Measurements from ENCODE around the gene GABARAPL1. TPM values are rescaled to one million over a fixed set of nuclear protein-coding genes. Genes with fewer than 3 reads are reported as not detected.

GABARAPL1 gene
- total RNA-seq, 1 experiment from 2014 or later: 24.1 TPM

GRCh38 chr12:10171973-10172728 is 40.5 kb upstream of the GABARAPL1 start, which contains the start of gene OLR1:
Gene OLR1 (minus strand): TSS chr12:10172132. CDS start chr12:10172077, 55 bp downstream.
- H3K27me3 ChIP-seq (ENCODE audit: control insufficient read depth, insufficient read depth, low read length): no peaks in the 10 kb centered on the region
- peak within 1 kb of the TSS; percentile 65; the same call in 1 of the 2 replicates for H3K27ac ChIP-seq (ENCODE audit: low read length)
- CTCF ChIA-PET: interaction anchor here (0.8 kb wide), 1 partner anchor 19 kb away, joined by 3 read pairs; no protein-coding TSS in a partner anchor
- TF ChIP-seq CTCF (IDR thresholded peaks at IDR 0.05) (no peak), TCF7L2 (IDR thresholded peaks at IDR 0.05; ENCODE audit: low read depth, low read length) (no peak), POLR2AphosphoS5 (IDR thresholded peaks at IDR 0.05; ENCODE audit: low read depth, low read length) (no peak), SIN3A (IDR thresholded peaks at IDR 0.05; ENCODE audit: borderline replicate concordance, insufficient read depth, low read depth, low read length) (no peak), REST (IDR thresholded peaks at IDR 0.05; ENCODE audit: insufficient read depth in 1 of 2, low read depth in 2 of 2, low read length in 1 of 2) (no peak)
- no peaks in the 10 kb centered on the region for H3K9me3 ChIP-seq (ENCODE audit: control insufficient read depth, insufficient read depth, low read depth, low read length)
- ATAC-seq (no peak), DNase-seq (ENCODE audit: low read depth, low spot score) (no peak)
- H3K36me3 ChIP-seq (ENCODE audit: control insufficient read depth, insufficient read depth, low read length): no peaks in the 10 kb centered on the region
- H3K4me3 ChIP-seq (ENCODE audit: low read depth in 2 of 2, low read length in 2 of 2): no peak within 1 kb of the TSS
- in situ Hi-C loops (cut with HindIII; ENCODE audit: low pct_unique_long_range_greater_than_20kb, low sequenced_read_pairs): no loop called here
- intact Hi-C loops (cut with micrococcal nuclease; ENCODE audit: unreplicated experiment): no loop called here
- POLR2A ChIA-PET: no interaction called here
- BruUV-seq (replicated peaks): no TSS peak
- peaks cover 10% of the 10 kb centered on the region for H3K4me1 ChIP-seq (ENCODE audit: control insufficient read depth, insufficient read depth, low read length)

- TF ChIP-seq CTCF (IDR thresholded peaks at IDR 0.05): no peak
- TF ChIP-seq SIN3A (IDR thresholded peaks at IDR 0.05; ENCODE audit: borderline replicate concordance, insufficient read depth, low read depth, low read length): no peak
- no peak for TF ChIP-seq POLR2AphosphoS5 (IDR thresholded peaks at IDR 0.05; ENCODE audit: low read depth, low read length)
- no peak for TF ChIP-seq REST (IDR thresholded peaks at IDR 0.05; ENCODE audit: insufficient read depth in 1 of 2, low read depth in 2 of 2, low read length in 1 of 2)
- no peak overlapping the region; the same call in 1 of the 2 replicates for H3K27ac ChIP-seq (ENCODE audit: low read length)
- no TSS peak for BruUV-seq (replicated peaks)
- DNase-seq (ENCODE audit: low read depth, low spot score) (no peak), ATAC-seq (no peak)
- intact Hi-C loops (cut with micrococcal nuclease; ENCODE audit: unreplicated experiment) (no loop called here), in situ Hi-C loops (cut with HindIII; ENCODE audit: low pct_unique_long_range_greater_than_20kb, low sequenced_read_pairs) (no loop called here)
- POLR2A ChIA-PET: no interaction called here
- no peaks in the 10 kb centered on the region for H3K9me3 ChIP-seq (ENCODE audit: control insufficient read depth, insufficient read depth, low read depth, low read length)
- H3K36me3 ChIP-seq (ENCODE audit: control insufficient read depth, insufficient read depth, low read length): no peaks in the 10 kb centered on the region
- no peak overlapping the region for H3K4me3 ChIP-seq (ENCODE audit: low read depth in 2 of 2, low read length in 2 of 2)
- no peaks in the 10 kb centered on the region for H3K27me3 ChIP-seq (ENCODE audit: control insufficient read depth, insufficient read depth, low read length)
- CTCF ChIA-PET: interaction anchor here (2.2 kb wide), 1 partner anchor 22 kb away, joined by 7 read pairs; no protein-coding TSS in a partner anchor
- peaks cover 5% of the 10 kb centered on the region; the same call in 1 of the 2 replicates for H3K4me1 ChIP-seq (ENCODE audit: control insufficient read depth, insufficient read depth, low read length)
These were observed 37.6 kb upstream of the GABARAPL1 start for GRCh38 chr12:10174986-10175614.

Measured in Panc1 (cell line).